ENCODE results near the gene TAAR2.
"Not testable (repeated sequence)": the region's sequence is repeated elsewhere in the genome, so short reads cannot be mapped to it uniquely, and the experiment has no call there.

Gene TAAR2

GRCh38 chr6:132624175-132624574 is at the start of gene TAAR2:
TSS of gene TAAR2 (minus strand) at chr6:132624275. CDS start at chr6:132624275, 0 bp downstream.
- DNase-seq: no peak

- DNase-seq: no peak
These were observed 49.5 kb upstream of the TAAR2 start for GRCh38 chr6:132673376-132674094.

GRCh38 chr6:132671295-132671694 is 47.2 kb upstream of the TAAR2 start:
- DNase-seq: no peak

- no peak for DNase-seq
These were observed 45.7 kb upstream of the TAAR2 start for GRCh38 chr6:132669690-132670291.

- DNase-seq: no peak
These were observed 42.0 kb upstream of the TAAR2 start for GRCh38 chr6:132666118-132666517.

- DNase-seq: no peak
These were observed 40.4 kb upstream of the TAAR2 start for GRCh38 chr6:132664309-132665034.

GRCh38 chr6:132663661-132664060 is 39.6 kb upstream of the TAAR2 start:
- DNase-seq: no peak

- no peak for DNase-seq
These were observed 37.8 kb upstream of the TAAR2 start for GRCh38 chr6:132661906-132662305.

GRCh38 chr6:132659082-132659481 is 35.0 kb upstream of the TAAR2 start, which contains the start of gene TAAR1:
TSS of gene TAAR1 (minus strand) at chr6:132659182. CDS start at chr6:132646003, 13,179 bp downstream.
- no peak for DNase-seq

GRCh38 chr6:132651062-132651461 is 27.0 kb upstream of the TAAR2 start:
- DNase-seq: no peak

GRCh38 chr6:132650429-132650828 is 26.4 kb upstream of the TAAR2 start:
- no peak for DNase-seq

- DNase-seq: no peak
These were observed 24.8 kb upstream of the TAAR2 start for GRCh38 chr6:132648828-132649227.

- no peak for DNase-seq
These were observed 24.3 kb upstream of the TAAR2 start for GRCh38 chr6:132648356-132648755.

GRCh38 chr6:132643547-132643946 is 19.5 kb upstream of the TAAR2 start:
- no peak for DNase-seq

- not testable (repeated sequence) for DNase-seq
These were observed 13.1 kb upstream of the TAAR2 start for GRCh38 chr6:132637135-132637534.

GRCh38 chr6:132635906-132636305 is 11.8 kb upstream of the TAAR2 start:
- not testable (repeated sequence) for DNase-seq

- DNase-seq: not testable (repeated sequence)
These were observed 11.2 kb upstream of the TAAR2 start for GRCh38 chr6:132635288-132635687.

GRCh38 chr6:132634796-132635195 is 10.7 kb upstream of the TAAR2 start:
- DNase-seq: no peak

GRCh38 chr6:132633362-132633761 is 9.3 kb upstream of the TAAR2 start:
- DNase-seq: no peak

- DNase-seq: no peak
These were observed 799 bp downstream of the TAAR2 start for GRCh38 chr6:132623106-132623845.

- DNase-seq: no peak
These were observed 7.4 kb downstream of the TAAR2 start for GRCh38 chr6:132616677-132617076.

- no peak for DNase-seq
These were observed 9.5 kb downstream of the TAAR2 start for GRCh38 chr6:132614554-132614953.

GRCh38 chr6:132612449-132613108 is 11.5 kb downstream of the TAAR2 start:
- DNase-seq: no peak
